GM04504 (cell line): ENCODE measurements around the gene CMSS1.

Experiments used
- DNase-seq: peaks from one replicate; pipeline ENCODE4 v3.0.0-alpha.2; 2012; ENCODE audit warnings: low read depth

Gene CMSS1

DNA sequence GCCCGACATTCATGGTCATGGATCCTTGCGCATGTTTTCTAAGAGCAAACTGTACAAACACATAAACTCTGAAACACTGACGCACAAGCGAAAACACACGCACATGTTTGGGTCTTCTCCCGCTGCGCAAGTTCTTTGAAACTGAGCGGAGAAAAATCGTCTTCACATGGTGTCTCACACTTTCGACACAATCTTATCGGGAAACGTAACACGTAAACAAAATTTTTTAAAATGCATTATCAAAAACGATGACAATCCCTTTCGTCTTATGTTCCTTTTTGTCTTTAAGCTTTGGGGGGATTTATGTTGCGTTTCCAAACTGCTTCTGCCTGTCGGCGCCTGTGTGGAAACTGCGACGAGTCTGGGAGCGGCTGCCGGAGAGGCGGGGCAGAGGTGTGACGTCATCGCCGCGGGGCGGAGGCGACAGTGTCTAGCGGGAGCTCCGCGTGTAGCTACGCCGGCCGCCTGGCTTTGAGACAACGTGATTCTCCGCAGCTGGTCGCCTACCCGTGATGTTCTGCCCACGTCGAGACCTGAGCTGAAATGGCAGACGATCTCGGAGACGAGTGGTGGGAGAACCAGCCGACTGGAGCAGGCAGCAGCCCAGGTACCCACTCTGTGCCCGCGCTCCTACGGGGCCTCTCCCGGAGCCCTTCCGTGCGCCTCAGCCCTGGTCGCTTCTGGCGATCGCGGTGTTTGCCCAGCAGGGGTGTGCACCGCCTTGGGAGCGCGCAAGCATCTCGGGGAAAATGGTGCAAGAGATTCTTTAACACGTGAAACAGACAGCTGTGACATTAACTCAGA lies at the start of gene CMSS1:
TSS of gene CMSS1 (plus strand) at position 426 of the 804 bp plus-strand sequence.
- peak; percentile 71 for DNase-seq

DNA sequence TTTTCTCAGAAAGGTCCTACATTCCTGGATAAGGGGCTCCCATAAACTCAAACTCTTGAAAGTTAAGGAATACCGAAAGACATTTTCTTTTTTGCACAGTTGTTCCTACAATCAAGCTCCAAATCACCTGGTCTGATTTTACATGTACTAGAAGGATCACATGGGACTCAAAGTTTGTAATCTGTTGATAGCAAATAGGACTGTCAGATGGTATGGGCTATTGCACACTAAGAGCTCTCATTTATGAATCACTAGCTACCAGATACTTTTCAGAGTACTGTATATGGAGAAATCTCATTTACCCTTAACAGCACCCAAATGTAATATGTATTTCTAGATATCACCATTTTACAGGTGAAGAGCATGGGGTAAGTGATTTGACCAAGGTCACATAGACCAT lies 49.5 kb upstream of the CMSS1 start:
- no peak for DNase-seq

GRCh38 chr3:99768808-99769501 lies 48.7 kb upstream of the CMSS1 start:
- no peak for DNase-seq

GRCh38 chr3:99772171-99772570 lies 45.5 kb upstream of the CMSS1 start:
- DNase-seq, result no peak

- no peak for DNase-seq
Measured at GRCh38 chr3:99772671-99773070, 45.0 kb upstream of the CMSS1 start.

GRCh38 chr3:99774467-99774866 lies 43.2 kb upstream of the CMSS1 start:
- DNase-seq, result peak; percentile 72

- DNase-seq, result no peak
Measured at GRCh38 chr3:99776516-99777209, 41.0 kb upstream of the CMSS1 start.

DNA sequence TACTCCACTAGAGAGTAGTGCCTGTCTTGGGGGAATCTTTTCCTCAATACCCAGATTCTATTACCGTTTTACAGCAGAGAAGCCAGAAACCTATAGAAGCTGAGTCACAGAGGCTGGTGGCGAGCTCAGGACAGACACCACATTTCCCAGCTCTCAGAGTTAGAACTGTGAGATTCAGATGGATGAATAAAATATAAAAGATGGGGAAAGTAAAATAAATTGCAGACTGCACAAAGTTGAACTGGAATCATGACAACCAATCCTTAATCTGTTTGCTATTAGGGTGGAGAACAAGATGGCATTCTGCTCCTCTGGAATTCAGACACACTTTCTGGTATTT lies 40.5 kb upstream of the CMSS1 start:
- DNase-seq, result no peak

DNA sequence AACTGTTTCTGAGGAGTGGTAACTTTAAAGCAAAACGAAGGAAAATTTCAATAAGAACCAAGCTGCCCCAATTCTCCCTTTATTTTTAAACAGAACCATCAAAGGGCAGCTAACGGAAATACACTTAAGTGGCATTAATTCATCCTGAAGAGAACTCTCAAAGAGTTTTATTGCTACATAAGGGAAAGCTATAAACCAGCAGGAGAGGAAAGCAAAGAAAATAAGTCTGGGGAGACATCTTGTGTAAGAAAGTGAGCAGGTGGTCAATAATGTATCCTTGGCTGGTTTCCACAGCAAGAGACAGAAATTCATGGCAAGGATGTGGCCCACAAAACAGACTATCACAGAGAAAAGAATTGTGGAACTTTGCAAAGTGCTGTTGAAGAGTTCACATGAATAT lies 40.0 kb upstream of the CMSS1 start:
- no peak for DNase-seq

DNA sequence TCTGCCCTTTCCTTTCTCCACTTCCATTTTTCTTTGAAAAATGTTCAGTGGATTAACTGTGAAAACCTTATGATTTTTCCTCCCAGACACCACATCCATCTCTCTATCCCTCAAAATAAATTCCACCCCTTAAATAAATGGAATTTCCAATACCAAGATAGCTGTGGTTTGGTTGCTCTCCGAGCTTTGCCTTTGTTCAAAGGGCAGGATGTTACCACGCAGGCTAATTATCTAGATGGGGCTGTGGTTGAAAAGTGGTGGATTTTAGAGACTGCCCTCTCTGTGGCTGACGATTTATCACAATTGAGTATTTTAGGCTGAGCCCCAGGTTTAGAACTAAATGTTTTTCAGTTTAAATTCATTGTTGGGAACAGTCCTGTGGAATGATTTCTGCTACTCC lies 36.9 kb upstream of the CMSS1 start:
- DNase-seq, result no peak

DNA sequence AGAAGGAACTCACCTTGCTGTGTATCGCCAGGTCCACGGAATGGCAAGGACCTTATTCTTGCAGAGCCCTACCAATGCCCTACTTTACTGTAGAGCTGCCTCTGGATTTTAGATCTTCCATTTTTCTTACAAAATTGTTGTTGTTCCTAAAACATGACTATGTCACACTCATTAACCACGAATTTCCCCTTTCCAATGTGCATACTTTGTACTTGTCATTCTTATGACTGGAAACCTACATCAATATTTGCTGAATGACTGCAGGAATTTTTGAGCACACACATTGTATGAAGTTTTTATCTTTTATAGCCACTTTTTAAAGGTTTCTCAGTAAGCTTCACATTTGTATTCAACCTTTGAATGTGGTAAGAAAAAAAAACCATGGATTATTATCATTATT lies 35.9 kb upstream of the CMSS1 start:
- DNase-seq, result no peak

- DNase-seq, result peak; percentile 85
Measured at GRCh38 chr3:99783011-99783573, 34.6 kb upstream of the CMSS1 start.

- peak; percentile 28 for DNase-seq
Measured at GRCh38 chr3:99789011-99789721, 28.5 kb upstream of the CMSS1 start.

DNA sequence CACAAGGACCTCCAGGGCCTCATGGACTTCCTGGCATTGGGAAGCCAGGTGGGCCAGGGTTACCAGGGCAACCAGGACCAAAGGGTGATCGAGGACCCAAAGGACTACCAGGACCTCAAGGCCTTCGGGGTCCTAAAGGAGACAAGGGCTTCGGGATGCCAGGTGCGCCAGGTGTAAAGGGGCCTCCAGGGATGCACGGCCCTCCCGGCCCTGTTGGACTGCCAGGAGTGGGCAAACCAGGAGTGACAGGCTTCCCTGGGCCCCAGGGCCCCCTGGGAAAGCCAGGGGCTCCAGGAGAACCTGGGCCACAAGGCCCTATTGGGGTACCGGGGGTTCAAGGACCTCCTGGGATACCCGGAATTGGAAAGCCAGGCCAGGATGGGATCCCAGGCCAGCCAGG lies 23.2 kb upstream of the CMSS1 start:
- DNase-seq, result no peak

GRCh38 chr3:99795573-99795972 lies 22.1 kb upstream of the CMSS1 start:
- DNase-seq, result no peak

DNA sequence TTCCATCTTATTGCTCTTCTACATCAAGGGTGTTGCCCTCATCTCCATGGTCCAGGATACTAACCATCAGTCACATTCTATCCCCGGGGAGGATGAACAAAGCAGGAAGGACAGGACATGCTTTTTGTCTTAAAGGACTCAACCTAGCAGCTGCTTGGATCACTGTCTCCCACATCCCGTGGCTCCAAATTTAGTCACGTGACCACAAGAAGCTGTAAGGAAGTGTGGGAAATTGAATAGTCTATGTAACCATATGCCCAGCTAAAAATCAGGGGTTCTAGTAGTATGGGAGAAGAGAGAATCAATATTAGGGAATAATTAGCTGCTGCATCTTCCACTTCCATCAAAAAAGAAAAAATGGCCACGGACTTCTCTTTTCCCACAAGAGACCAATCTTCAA lies 18.2 kb upstream of the CMSS1 start:
- DNase-seq, result no peak

DNA sequence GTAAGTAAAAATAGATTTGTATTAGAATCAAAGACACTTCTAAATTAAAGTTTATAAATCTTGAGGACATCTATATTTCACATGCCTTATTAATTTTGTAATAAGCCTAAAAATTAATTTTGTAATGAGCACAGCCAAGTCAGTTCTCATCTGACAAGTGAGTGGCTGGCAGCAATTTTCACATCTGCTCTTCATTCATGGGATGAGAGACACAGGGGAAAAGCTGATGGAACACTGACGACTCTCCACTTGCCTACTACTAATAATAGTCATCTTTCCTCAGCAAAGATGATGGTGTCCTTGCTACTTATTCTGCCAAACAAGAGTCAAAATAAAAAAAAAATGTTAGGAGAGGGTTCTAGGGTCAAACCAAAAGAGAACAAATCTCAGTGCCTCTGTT lies 14.4 kb upstream of the CMSS1 start:
- DNase-seq, result no peak

GRCh38 chr3:99805160-99805559 lies 12.5 kb upstream of the CMSS1 start:
- DNase-seq, result no peak

DNA sequence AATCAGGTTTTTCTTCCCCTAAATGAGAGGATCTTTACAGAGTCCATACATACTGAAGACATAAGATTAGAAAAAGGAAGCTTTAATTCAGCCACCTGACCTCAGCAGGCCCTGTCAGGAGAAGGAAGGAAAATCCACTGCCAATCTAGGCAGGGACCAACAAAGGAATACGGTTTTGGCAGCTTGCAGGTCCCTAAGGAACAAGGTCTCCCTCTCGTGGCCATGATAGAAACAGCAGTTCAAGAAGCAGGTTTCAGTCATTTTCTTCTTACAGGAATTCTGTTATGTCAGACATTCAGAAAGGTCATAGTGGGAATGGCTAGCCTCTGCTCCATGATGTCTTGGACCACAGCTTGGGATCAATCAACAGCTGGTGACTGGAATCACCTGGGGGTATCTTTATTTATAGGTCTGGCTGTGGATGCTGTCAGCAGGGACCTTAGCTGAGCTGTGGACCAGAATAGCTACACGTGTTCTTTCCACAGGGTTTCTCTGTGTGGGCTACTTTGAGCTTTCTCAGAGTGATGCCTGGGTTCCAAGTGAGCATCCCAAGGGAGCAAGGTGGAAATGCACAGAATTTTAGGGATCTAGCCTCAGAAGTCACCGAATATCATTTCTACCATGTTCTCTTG lies 9.4 kb upstream of the CMSS1 start:
- peak; percentile 51 for DNase-seq

DNA sequence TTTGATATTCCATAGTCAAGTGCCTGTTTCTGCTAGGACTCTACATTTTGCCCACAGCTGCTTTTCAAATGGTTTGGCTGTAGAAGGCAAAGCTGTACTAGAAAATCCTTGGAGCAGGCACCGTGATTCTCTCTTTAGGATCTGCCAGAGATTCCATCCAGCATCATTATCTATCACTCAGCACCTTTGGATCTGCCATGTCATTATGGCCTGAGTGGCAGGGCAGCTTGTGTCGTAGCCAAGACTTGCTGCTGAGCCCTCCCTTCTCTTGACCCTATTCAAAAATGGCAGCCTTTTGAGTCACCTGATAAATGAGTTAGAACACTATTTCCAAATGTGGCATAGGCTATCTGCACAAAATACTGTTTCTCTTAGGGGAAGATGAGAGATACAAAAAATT lies 8.1 kb upstream of the CMSS1 start:
- DNase-seq, result no peak

- no peak for DNase-seq
Measured at GRCh38 chr3:99810403-99810802, 7.3 kb upstream of the CMSS1 start.

DNA sequence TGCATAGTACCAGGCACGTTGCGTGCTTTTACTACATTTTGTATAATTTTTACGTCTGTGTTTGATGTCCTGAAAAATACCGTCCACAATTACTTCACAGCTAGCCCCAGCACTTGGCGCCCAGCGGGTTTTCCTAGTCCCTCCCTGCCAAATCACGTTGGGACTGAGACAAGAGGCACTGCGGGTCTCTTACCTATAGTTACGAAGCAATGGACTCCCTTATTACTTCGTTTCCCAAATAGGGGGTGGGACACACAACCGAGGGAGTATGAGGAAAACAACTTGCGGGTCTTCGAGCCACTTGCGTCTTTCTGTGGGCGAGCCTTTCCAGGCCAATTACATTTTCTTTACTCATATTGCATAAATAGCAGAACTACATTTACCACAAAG lies 620 bp upstream of the CMSS1 start:
- DNase-seq, result no peak
